Parathyroid adenoma (tissue), 2 donors: ENCODE results near the gene ABHD12.

Experiments
- H2AFZ ChIP-seq: fragments of 300-600 bp; sonication (generic); one replicate; pipeline ENCODE4 v1.7.0; 2017; ENCODE audit warnings: antibody characterized with exemption, mild to moderate bottlenecking
- H3K27ac ChIP-seq: fragments of 300-600 bp; sonication (generic); one replicate; pipeline ENCODE4 v1.7.0; 2017
- H3K27me3 ChIP-seq: fragments of 300-600 bp; sonication (generic); one replicate; pipeline ENCODE4 v1.7.0; 2017; ENCODE audit warnings: low read length; ENCODE audit not compliant: control insufficient read depth, insufficient read depth
- H3K36me3 ChIP-seq: fragments of 300-600 bp; sonication (generic); one replicate; pipeline ENCODE4 v1.7.0; 2017; ENCODE audit warnings: low read length; ENCODE audit not compliant: control insufficient read depth, insufficient read depth
- H3K4me1 ChIP-seq: fragments of 300-600 bp; sonication (generic); one replicate; pipeline ENCODE4 v1.7.0; 2017; ENCODE audit warnings: control low read depth
- H3K4me2 ChIP-seq: fragments of 300-600 bp; sonication (generic); one replicate; pipeline ENCODE4 v1.7.0; 2017; ENCODE audit warnings: low read length
- H3K4me3 ChIP-seq: fragments of 300-600 bp; sonication (generic); one replicate; pipeline ENCODE4 v1.7.0; 2017; ENCODE audit warnings: low read depth, low read length
- H3K79me2 ChIP-seq: fragments of 300-600 bp; sonication (generic); one replicate; pipeline ENCODE4 v1.7.0; 2017; ENCODE audit warnings: control low read depth
- H3K9ac ChIP-seq: fragments of 300-600 bp; sonication (generic); one replicate; pipeline ENCODE4 v1.7.0; 2017; ENCODE audit warnings: mild to moderate bottlenecking
- H3K9me3 ChIP-seq: fragments of 300-600 bp; sonication (generic); one replicate; pipeline ENCODE4 v1.7.0; 2017; ENCODE audit warnings: low read length; ENCODE audit not compliant: control insufficient read depth
- CTCF ChIP-seq: fragments of 300-600 bp; sonication (generic); IDR thresholded peaks from one replicate; pipeline ENCODE4 v1.7.0; 2017; ENCODE audit warnings: antibody characterized with exemption, mild to moderate bottlenecking
- donor health status: primary hyperparathyroidism.

The ABHD12 gene

GRCh38 chr20:25302596-25302995 is 88.0 kb downstream of the ABHD12 start:
- no peak overlapping the region for H3K9ac ChIP-seq
- TF ChIP-seq CTCF: no peak
- no peak overlapping the region for H2AFZ ChIP-seq
- no peaks in the 10 kb centered on the region for H3K36me3 ChIP-seq
- no peak overlapping the region for H3K27ac ChIP-seq
- no peaks in the 10 kb centered on the region for H3K79me2 ChIP-seq
- H3K4me3 ChIP-seq: no peak overlapping the region
- H3K27me3 ChIP-seq: no peaks in the 10 kb centered on the region
- no peak overlapping the region for H3K4me2 ChIP-seq
- H3K9me3 ChIP-seq: no peaks in the 10 kb centered on the region
- H3K4me1 ChIP-seq: no peaks in the 10 kb centered on the region

GRCh38 chr20:25301357-25301920 is 89.2 kb downstream of the ABHD12 start:
- Histone ChIP-seq H2AFZ (no peak overlapping the region), H3K4me1 (no peaks in the 10 kb centered on the region), H3K9ac (no peak overlapping the region), H3K9me3 (no peaks in the 10 kb centered on the region), H3K79me2 (no peaks in the 10 kb centered on the region), H3K27me3 (no peaks in the 10 kb centered on the region), H3K27ac (no peak overlapping the region), H3K4me3 (no peak overlapping the region), H3K36me3 (no peaks in the 10 kb centered on the region), H3K4me2 (no peak overlapping the region)
- no peak for TF ChIP-seq CTCF

- H3K4me2 ChIP-seq: no peak overlapping the region
- H3K27ac ChIP-seq: no peak overlapping the region
- H3K9me3 ChIP-seq: no peaks in the 10 kb centered on the region
- no peak overlapping the region for H3K4me3 ChIP-seq
- H3K27me3 ChIP-seq: no peaks in the 10 kb centered on the region
- H3K9ac ChIP-seq: no peak overlapping the region
- H3K36me3 ChIP-seq: no peaks in the 10 kb centered on the region
- H2AFZ ChIP-seq: no peak overlapping the region
- no peak for TF ChIP-seq CTCF
- H3K4me1 ChIP-seq: no peaks in the 10 kb centered on the region
- no peaks in the 10 kb centered on the region for H3K79me2 ChIP-seq
Observed at GRCh38 chr20:25300496-25301170, 90.0 kb downstream of the ABHD12 start.

GRCh38 chr20:25299806-25300205 is 90.8 kb downstream of the ABHD12 start:
- Histone ChIP-seq H3K4me1 (no peaks in the 10 kb centered on the region), H3K4me3 (no peak overlapping the region), H3K36me3 (no peaks in the 10 kb centered on the region), H3K9me3 (no peaks in the 10 kb centered on the region), H3K27me3 (no peaks in the 10 kb centered on the region), H3K9ac (no peak overlapping the region), H3K79me2 (no peaks in the 10 kb centered on the region), H3K27ac (no peak overlapping the region), H2AFZ (no peak overlapping the region), H3K4me2 (no peak overlapping the region)
- no peak for TF ChIP-seq CTCF
